Activated T-helper 1 cell treated with anti-CD3 and anti-CD28 coated beads, Interleukin-12 subunit alpha, Interleukin-12 subunit beta, Interleukin-2, Interleukin-4 antibody, amounts not matched to agents 30 ng/mL and 10 ng/mL and 1 ng/mL, durations not matched to agents 14 hours and 24 hours and 36 hours (primary cell): Measurements from ENCODE around the gene C1orf116. TPM values are rescaled to one million over a fixed set of nuclear protein-coding genes. Genes with fewer than 3 reads are reported as not detected.

ENCODE experiments used
- DNase-seq: peaks from one replicate; pipeline ENCODE4 v3.0.0; 2021; ENCODE audit warnings: low spot score
- H3K27ac Mint-ChIP-seq: one replicate; pipeline ENCODE4 v1.8.0; 2021; ENCODE audit warnings: mild to moderate bottlenecking, mixed read lengths
- H3K27me3 Mint-ChIP-seq: one replicate; pipeline ENCODE4 v1.8.0; 2022; ENCODE audit warnings: mild to moderate bottlenecking, moderate library complexity, mixed read lengths; ENCODE audit not compliant: insufficient read depth
- H3K36me3 Mint-ChIP-seq: one replicate; pipeline ENCODE4 v1.8.0; 2021; ENCODE audit warnings: low read depth, mixed read lengths
- H3K4me1 Mint-ChIP-seq: one replicate; pipeline ENCODE4 v1.8.0; 2021; ENCODE audit warnings: low read depth, mixed read lengths
- H3K4me3 Mint-ChIP-seq: one replicate; pipeline ENCODE4 v1.8.0; 2021; ENCODE audit warnings: mild to moderate bottlenecking, moderate library complexity, mixed read lengths
- H3K9me3 Mint-ChIP-seq: one replicate; pipeline ENCODE4 v1.8.0; 2021; ENCODE audit warnings: mixed read lengths
- intact Hi-C: fragments of 100-400 bp; cut with micrococcal nuclease; formaldehyde crosslinking; loops from one replicate; pipeline ENCODE4 v1.15.1; 2024
- total RNA-seq: library from RNA; stranded (reverse); gene quantifications from 2 replicates; pipeline ENCODE4 v1.2.3, GENCODE V29; 2022

Gene C1orf116
- total RNA-seq, 1 donor from 2014 or later = not detected

DNA sequence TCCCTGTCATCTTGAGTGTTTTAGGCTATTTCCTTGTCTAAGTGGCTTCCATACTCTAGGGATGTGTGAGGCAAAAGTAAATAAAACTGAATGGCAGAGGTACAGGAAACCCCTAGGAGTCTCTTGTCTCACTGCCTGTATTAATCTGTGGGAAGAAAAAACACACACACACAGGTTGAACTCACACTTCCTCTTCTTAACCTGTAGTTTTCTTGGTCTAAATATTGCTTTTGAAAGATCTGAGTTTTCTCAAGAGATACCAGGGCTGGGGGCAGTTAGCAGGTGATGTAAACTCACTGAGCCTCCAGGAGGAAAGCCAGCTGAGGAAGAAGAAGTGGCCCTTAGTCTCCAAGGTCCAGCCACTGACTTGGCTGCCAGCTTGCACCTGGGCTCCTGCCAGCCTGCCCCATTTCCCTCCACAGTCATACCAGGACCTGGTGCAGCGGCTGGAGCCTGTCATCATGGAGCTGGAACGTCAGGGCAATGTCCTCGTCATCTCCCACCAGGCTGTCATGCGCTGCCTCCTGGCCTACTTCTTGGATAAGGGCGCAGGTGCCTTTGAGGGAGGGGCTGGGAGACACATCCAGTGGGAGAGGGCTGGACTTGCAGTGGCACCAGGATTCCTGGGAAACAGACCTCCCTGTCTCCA, 37.4 kb upstream of the C1orf116 start:
- Mint-ChIP-seq H3K36me3 (peaks cover 7% of the 10 kb centered on the region), H3K9me3 (no peaks in the 10 kb centered on the region), H3K27me3 (peaks cover 2% of the 10 kb centered on the region), H3K27ac (no peak overlapping the region), H3K4me3 (no peak overlapping the region), H3K4me1 (peaks cover 31% of the 10 kb centered on the region)
- intact Hi-C loops = no loop called here
- no peak for DNase-seq

DNA sequence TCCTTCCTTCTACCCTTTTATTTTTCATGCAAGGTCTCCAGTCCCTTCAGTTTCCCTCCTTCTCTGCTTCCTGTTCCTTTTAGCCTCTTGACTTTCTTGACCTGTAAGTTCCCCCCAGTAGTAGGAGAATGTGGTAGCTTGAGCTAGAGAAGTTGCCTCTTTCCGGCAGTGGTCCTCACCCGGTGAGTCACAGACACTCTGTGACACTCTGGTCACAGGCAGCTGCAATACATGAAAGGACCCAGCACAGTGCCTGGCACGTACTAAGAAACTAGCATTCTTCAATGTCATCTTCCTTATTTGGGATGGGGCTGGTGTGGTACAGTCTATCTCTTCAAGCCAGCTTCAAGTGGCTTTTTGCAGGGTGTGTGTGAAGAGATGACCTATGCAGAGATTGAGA, 36.5 kb upstream of the C1orf116 start:
- H3K27ac Mint-ChIP-seq = no peak overlapping the region
- H3K9me3 Mint-ChIP-seq = no peaks in the 10 kb centered on the region
- H3K4me3 Mint-ChIP-seq = no peak overlapping the region
- DNase-seq = no peak
- peaks cover 7% of the 10 kb centered on the region for H3K36me3 Mint-ChIP-seq
- peaks cover 2% of the 10 kb centered on the region for H3K27me3 Mint-ChIP-seq
- H3K4me1 Mint-ChIP-seq = peaks cover 31% of the 10 kb centered on the region
- intact Hi-C loops = no loop called here

DNA sequence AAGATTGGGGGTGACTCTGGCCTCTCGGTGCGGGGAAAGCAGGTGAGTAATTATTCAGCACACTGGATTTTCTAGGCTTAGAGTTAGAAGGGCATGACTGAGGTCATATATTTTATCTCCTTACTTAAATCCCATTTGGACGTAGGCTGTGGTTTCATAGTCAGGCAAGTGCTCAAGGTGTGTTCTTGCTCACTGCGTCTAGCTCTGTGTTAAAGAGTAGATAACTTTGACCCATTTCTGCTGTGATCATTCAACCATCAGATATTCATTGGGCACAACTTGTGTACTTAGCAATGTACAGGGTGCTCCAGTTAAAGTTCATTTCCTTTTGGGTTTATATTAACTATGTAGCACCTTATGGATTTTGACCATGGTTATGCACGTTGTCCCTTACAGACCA, 35.1 kb upstream of the C1orf116 start:
- H3K4me3 Mint-ChIP-seq = no peak overlapping the region
- DNase-seq = no peak
- no peaks in the 10 kb centered on the region for H3K27me3 Mint-ChIP-seq
- H3K4me1 Mint-ChIP-seq = peaks cover 31% of the 10 kb centered on the region
- no peaks in the 10 kb centered on the region for H3K9me3 Mint-ChIP-seq
- H3K36me3 Mint-ChIP-seq = peaks cover 13% of the 10 kb centered on the region
- no peak overlapping the region for H3K27ac Mint-ChIP-seq
- intact Hi-C loops = no loop called here

DNA sequence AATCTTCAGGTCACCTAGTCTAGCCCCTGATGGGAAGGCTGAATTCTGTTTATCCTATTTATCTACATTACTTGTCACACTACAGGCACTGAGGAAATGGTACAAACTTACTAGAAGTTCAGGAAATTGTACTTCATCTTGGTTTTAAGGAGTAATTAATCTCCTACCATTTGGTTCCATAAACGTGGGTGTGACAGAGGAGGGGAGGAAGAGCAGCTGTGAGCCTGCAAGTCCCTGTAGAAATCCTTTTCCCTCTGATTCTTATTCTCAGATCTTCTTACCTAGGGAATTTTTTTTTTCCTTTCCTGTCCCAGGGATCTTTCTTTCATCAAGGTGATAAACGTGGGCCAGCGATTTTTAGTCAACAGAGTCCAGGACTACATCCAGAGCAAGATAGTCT, 34.6 kb upstream of the C1orf116 start:
- no peak for DNase-seq
- Mint-ChIP-seq H3K27ac (no peak overlapping the region), H3K9me3 (no peaks in the 10 kb centered on the region), H3K4me1 (peaks cover 30% of the 10 kb centered on the region), H3K36me3 (peaks cover 15% of the 10 kb centered on the region), H3K4me3 (no peak overlapping the region), H3K27me3 (no peaks in the 10 kb centered on the region)
- intact Hi-C loops = no loop called here

DNA sequence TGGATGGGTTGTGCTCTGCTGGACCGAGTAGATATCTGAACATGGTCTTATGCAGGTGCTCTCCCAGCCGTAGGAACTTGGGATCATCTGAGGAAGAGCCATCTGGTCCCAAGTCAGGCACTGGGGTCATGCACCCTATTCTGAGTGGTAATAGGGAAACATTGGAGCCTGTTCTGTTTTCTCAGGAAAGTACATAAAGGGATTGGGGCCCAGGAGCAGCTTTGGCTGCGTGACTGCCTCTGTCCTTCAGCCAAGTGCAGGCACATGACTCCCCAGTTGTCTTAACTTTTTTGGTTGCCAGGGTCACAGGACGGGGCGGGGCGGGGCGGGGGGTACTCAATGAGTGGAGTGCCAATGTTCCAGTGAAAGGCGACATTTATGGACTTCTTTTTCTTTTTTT, 32.0 kb upstream of the C1orf116 start:
- Mint-ChIP-seq H3K4me1 (peaks cover 7% of the 10 kb centered on the region), H3K27me3 (no peaks in the 10 kb centered on the region), H3K4me3 (no peak overlapping the region), H3K9me3 (no peaks in the 10 kb centered on the region), H3K27ac (no peak overlapping the region), H3K36me3 (peaks cover 11% of the 10 kb centered on the region)
- intact Hi-C loops = no loop called here
- no peak for DNase-seq

DNA sequence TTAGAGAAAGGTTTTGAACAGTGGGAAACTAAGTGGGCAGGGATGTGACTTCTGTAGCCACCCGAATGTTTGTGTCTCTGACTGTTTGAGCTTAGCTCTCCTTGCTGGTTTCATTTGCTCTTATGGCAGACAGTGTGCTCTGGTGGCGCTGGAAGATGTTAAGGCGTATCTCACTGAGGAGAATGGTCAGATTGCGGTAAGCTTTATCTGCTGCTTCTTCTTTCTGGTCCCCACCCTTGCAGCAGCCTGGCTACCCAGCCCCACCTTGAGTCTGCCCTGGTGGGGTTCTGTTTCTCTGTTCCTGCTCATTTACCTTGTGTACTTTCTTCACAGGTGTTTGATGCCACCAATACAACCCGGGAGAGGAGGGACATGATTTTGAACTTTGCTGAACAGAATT, 30.5 kb upstream of the C1orf116 start:
- no peak overlapping the region for H3K27ac Mint-ChIP-seq
- DNase-seq = no peak

DNA sequence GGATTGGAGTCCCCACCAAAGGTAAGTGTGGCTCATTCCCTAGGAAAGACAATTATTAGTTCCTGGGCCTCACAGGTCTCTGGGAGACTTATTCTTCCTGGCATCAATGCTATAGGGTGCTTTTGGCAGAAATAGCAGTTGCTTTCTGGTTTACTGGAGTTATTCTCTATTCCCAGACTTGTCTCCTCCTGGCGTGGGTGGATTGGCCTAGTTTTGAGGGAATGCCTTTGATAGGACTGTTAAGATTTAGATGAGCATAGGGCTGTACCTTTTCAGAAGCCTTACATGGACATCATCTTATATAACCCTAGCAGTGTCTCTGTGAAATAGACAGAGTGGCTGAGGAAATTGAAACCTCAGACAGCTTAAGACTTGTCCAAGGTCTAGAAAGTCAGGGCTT, 29.5 kb upstream of the C1orf116 start:
- H3K27me3 Mint-ChIP-seq = no peaks in the 10 kb centered on the region
- intact Hi-C loops = no loop called here
- H3K9me3 Mint-ChIP-seq = no peaks in the 10 kb centered on the region
- no peak for DNase-seq
- H3K4me1 Mint-ChIP-seq = no peaks in the 10 kb centered on the region
- peaks cover 9% of the 10 kb centered on the region for H3K36me3 Mint-ChIP-seq
- H3K4me3 Mint-ChIP-seq = no peak overlapping the region
- H3K27ac Mint-ChIP-seq = no peak overlapping the region

More for the DNA sequence above, 30.5 kb upstream of the C1orf116 start:
- Mint-ChIP-seq H3K36me3 (peaks cover 9% of the 10 kb centered on the region), H3K9me3 (no peaks in the 10 kb centered on the region), H3K27me3 (no peaks in the 10 kb centered on the region), H3K4me3 (no peak overlapping the region), H3K4me1 (no peaks in the 10 kb centered on the region)
- intact Hi-C loops = no loop called here

DNA sequence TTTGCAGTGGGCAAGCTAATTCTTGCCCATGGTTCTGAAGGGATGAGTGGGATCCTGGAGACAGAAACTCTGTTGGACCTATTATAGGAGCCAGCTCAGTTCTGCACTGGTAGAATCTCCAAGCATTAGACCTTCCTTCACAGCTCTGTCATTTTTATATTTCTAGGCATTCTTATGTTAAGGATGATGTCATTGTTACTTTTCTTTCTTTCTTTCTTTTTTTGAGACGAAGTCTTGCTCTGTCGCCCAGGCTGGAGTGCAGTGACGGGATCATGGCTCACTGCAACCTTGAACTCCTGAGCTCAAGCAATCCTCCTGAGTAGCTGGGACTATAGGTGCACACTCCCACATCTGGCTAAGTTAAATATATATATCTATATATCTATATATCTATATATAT, 28.0 kb upstream of the C1orf116 start:
- H3K27me3 Mint-ChIP-seq = no peaks in the 10 kb centered on the region
- H3K4me3 Mint-ChIP-seq = no peak overlapping the region
- H3K36me3 Mint-ChIP-seq = peaks cover 9% of the 10 kb centered on the region
- H3K9me3 Mint-ChIP-seq = no peaks in the 10 kb centered on the region
- H3K27ac Mint-ChIP-seq = no peak overlapping the region
- H3K4me1 Mint-ChIP-seq = no peaks in the 10 kb centered on the region
- intact Hi-C loops = no loop called here
- DNase-seq = no peak

DNA sequence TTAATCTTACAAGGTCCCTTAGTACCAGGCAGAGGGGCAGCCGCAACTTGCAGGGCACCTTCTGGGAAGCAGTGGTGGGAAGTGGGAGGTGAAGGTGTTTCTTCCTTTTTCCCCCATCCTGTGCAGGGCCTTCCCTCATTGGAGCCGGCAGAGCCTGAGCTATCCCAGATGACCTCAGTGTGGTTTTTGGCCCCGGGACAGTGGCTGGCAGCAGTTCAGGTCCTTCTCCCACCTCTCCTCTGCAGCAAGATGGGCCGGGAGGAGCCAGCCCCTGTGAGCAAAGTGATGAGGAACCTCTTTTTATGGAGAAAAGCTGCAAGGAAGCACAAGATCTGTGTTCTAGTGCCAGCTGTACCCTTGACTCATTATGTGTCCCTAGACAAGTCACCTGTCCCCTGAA, 27.3 kb upstream of the C1orf116 start:
- no peaks in the 10 kb centered on the region for H3K9me3 Mint-ChIP-seq

DNA sequence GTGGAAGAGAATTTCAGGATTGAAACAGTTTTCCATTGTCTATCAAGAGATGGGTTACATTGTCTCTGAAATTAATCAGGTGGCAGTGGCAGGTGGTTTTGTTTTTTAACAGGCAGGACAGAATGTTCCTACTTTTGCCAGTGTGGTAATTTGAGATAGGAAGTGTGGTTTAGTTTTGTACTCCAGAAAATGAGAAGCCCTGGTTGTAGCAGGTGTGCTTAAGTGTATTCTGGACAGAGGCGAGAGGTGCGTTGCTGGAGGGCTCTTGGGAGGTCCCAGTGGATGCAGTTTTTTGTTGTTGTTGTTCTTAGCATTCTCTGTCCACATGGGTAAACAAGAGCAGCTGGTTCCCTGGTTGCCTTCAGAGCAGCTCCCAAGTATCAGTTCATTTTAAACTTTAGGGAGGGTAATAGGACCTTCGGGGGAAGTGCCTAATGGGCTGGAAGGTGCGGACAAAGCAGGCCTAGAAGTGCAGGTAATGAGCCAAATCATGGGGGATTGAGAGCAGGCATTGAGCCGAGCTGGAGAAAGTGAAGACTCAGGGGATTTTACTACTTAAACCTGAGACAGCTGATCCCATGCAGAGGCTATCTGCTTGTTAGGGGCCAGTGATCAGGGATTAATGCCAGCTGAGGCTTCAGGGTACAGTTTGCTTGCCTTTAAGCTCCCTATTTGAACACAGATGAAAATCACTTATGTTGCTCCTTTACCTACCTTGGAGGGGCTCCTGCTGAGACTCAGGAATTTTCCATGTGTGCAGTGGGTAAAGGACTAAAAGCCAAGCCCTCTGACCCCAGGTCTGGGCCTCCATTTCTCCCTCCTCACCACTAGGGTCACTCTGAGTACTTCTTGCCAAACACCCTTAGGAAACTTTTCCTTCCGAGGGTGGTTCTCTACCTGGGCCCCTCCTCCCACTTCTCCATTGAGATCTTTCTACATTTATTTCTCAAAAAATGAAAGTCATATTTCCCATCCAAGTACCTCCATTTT, 26.6 kb upstream of the C1orf116 start:
- H3K27me3 Mint-ChIP-seq = peaks cover 2% of the 10 kb centered on the region
- peaks cover 10% of the 10 kb centered on the region for H3K4me1 Mint-ChIP-seq
- intact Hi-C loops = loop anchor here (10.0 kb wide), 2 partner anchors 324 to 424 kb away; partner anchors contain the start of gene DYRK3
- no peaks in the 10 kb centered on the region for H3K9me3 Mint-ChIP-seq
- no peak overlapping the region for H3K4me3 Mint-ChIP-seq
- no peak for DNase-seq
- no peak overlapping the region for H3K27ac Mint-ChIP-seq
- H3K36me3 Mint-ChIP-seq = peaks cover 9% of the 10 kb centered on the region

More for the DNA sequence above, 27.3 kb upstream of the C1orf116 start:
- Mint-ChIP-seq H3K4me1 (peaks cover 3% of the 10 kb centered on the region), H3K4me3 (no peak overlapping the region), H3K27ac (no peak overlapping the region), H3K36me3 (peaks cover 9% of the 10 kb centered on the region), H3K27me3 (no peaks in the 10 kb centered on the region)
- DNase-seq = no peak
- intact Hi-C loops = loop anchor here (10.0 kb wide), 2 partner anchors 325 to 425 kb away; partner anchors contain the start of gene DYRK3

DNA sequence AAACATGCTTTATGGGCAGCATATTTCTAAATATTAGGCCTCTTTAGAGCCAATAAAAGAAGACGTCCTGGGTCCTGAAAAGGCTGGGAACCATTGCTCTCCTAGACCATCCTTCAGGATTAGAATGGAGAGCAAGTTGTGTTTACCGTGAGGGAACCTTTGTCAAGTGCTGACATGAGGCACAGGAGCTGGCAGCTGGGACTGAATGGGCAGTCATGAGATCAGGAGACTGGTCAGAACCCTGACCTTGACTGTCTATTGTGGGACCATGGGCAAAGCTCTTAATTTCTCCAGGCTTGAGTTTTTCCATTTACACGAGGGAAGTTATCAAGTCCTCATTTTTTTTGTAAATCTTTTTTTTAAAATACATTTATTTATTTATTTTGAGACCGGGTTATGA, 25.7 kb upstream of the C1orf116 start:
- DNase-seq = no peak
- peaks cover 4% of the 10 kb centered on the region for H3K27me3 Mint-ChIP-seq
- H3K4me3 Mint-ChIP-seq = no peak overlapping the region
- H3K27ac Mint-ChIP-seq = no peak overlapping the region
- H3K4me1 Mint-ChIP-seq = peaks cover 14% of the 10 kb centered on the region
- no peaks in the 10 kb centered on the region for H3K9me3 Mint-ChIP-seq
- peaks cover 9% of the 10 kb centered on the region for H3K36me3 Mint-ChIP-seq
- intact Hi-C loops = loop anchor here (10.0 kb wide), 2 partner anchors 323 to 423 kb away; partner anchors contain the start of gene DYRK3

DNA sequence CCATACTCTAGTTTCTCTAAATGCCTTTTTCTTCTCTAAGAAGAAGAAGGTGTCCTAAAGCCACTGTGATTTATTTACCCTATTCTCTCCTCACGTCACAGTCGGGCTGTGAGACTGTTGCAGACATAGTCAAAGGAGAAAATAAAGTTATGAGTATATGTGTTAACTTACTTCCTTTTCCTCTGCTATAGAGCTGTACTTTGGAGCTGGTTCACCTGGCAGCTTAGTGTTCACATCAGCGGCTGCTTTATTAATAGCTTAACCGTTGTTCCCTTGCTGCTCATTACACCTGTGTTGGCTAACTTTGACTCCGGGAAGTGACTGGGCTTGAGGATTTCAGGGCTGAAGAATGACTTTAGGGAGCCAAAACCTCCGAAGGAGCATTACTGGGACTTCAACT, 24.1 kb upstream of the C1orf116 start:
- Mint-ChIP-seq H3K4me3 (no peak overlapping the region), H3K9me3 (no peaks in the 10 kb centered on the region), H3K4me1 (peaks cover 29% of the 10 kb centered on the region), H3K27me3 (peaks cover 5% of the 10 kb centered on the region), H3K27ac (no peak overlapping the region), H3K36me3 (peaks cover 2% of the 10 kb centered on the region)
- intact Hi-C loops = loop anchor here (10.0 kb wide), 2 partner anchors 322 to 422 kb away; partner anchors contain the start of gene DYRK3
- DNase-seq = no peak
